Ascending aorta (tissue), 2 donors: Measurements from ENCODE around the gene ADAMTSL3. TPM values are rescaled to one million over a fixed set of nuclear protein-coding genes. Genes with fewer than 3 reads are reported as not detected.
"Not testable (repeated sequence)": the region's sequence is repeated elsewhere in the genome, so short reads cannot be mapped to it uniquely, and the experiment has no call there.

Experiments used
- DNase-seq, 2 donors: peaks; one replicate each; pipeline ENCODE4 v3.0.0-alpha.2; 2019; ENCODE audit warnings: low spot score in 2 of 2
- H3K27ac ChIP-seq, 2 donors: fragments of 200-600 bp; sonication (generic); one replicate each; pipeline ENCODE4 v1.5.1; 2016 to 2017; ENCODE audit warnings: mild to moderate bottlenecking in 1 of 2
- H3K27me3 ChIP-seq: fragments of 200-600 bp; sonication (generic); one replicate; pipeline ENCODE4 v1.5.1; 2017
- H3K36me3 ChIP-seq, 2 donors: fragments of 200-600 bp; sonication (generic); one replicate each; pipeline ENCODE4 v1.5.1; 2016
- H3K4me1 ChIP-seq, 2 donors: fragments of 200-600 bp; sonication (generic); one replicate each; pipeline ENCODE4 v1.5.1; 2016 to 2017; ENCODE audit warnings: mild to moderate bottlenecking in 1 of 2
- H3K4me3 ChIP-seq, 2 donors: fragments of 200-600 bp; sonication (generic); one replicate each; pipeline ENCODE4 v1.5.1; 2016 to 2017; ENCODE audit warnings: mild to moderate bottlenecking in 1 of 2
- H3K9me3 ChIP-seq, 2 donors: fragments of 200-600 bp; sonication (generic); one replicate each; pipeline ENCODE4 v1.5.1; 2016
- CTCF ChIP-seq, 3 experiments: fragments of 200-600 bp in 2 of 3; fragments of 450-650 bp in 1 of 3; sonication (generic) in 2 of 3; IDR thresholded peaks; one replicate each; pipeline ENCODE4 v1.5.1; 2016 to 2019; ENCODE audit warnings: antibody characterized with exemption in 3 of 3, mild to moderate bottlenecking in 1 of 3, moderate library complexity in 1 of 3
- intact Hi-C: fragments of 100-400 bp; cut with DNase I; formaldehyde crosslinking; loops from one replicate; pipeline ENCODE4 v1.15.1; 2023
- total RNA-seq: library from RNA; depleted of rRNA; stranded (reverse); fragments of >200 nt; gene quantifications from one replicate; pipeline ENCODE4 v1.1.0, GENCODE V29; 2016

The ADAMTSL3 gene
- total RNA-seq, 1 donor from 2014 or later, result 28.1 TPM

- Histone ChIP-seq H3K27me3 (no peaks in the 10 kb centered on the region), H3K27ac (peak overlapping the region; percentile 69 to 78), H3K4me3 (peak overlapping the region; percentile 28 to 58), H3K9me3 (no peaks in the 10 kb centered on the region), H3K4me1 (peaks cover 0 to 2% of the 10 kb centered on the region in 2 donors), H3K36me3 (no peaks in the 10 kb centered on the region)
- peak; percentile 33 to 62 (median 41) for TF ChIP-seq CTCF (IDR thresholded peaks at IDR 0.05)
- intact Hi-C loops, result loop anchor here (1.0 to 10.0 kb wide), 3 partner anchors 92 to 302 kb away; partner anchors contain the start of genes ADAMTSL3 and SH3GL3
- DNase-seq, result no peak
Observed at GRCh38 chr15:83747050-83747717, 93.3 kb downstream of the ADAMTSL3 start.

GRCh38 chr15:83747718-83748110, 93.8 kb downstream of the ADAMTSL3 start:
- H3K9me3 ChIP-seq, result no peaks in the 10 kb centered on the region
- H3K27me3 ChIP-seq, result no peaks in the 10 kb centered on the region
- H3K4me3 ChIP-seq, result peak overlapping the region; percentile 28 to 58
- H3K4me1 ChIP-seq, result peaks cover 0 to 2% of the 10 kb centered on the region in 2 donors
- intact Hi-C loops, result loop anchor here (1.0 to 10.0 kb wide), 3 partner anchors 93 to 303 kb away; partner anchors contain the start of genes ADAMTSL3 and SH3GL3
- no peak for DNase-seq
- H3K36me3 ChIP-seq, result no peaks in the 10 kb centered on the region
- no peak for TF ChIP-seq CTCF (IDR thresholded peaks at IDR 0.05)
- peak overlapping the region; percentile 69 to 78 for H3K27ac ChIP-seq

GRCh38 chr15:83753872-83754493, 100.1 kb downstream of the ADAMTSL3 start:
- Histone ChIP-seq H3K27ac (peak overlapping the region in 1 of 2 donors; percentile 7), H3K4me3 (no peak overlapping the region), H3K9me3 (no peaks in the 10 kb centered on the region), H3K27me3 (no peaks in the 10 kb centered on the region), H3K36me3 (no peaks in the 10 kb centered on the region), H3K4me1 (peaks cover 0 to 4% of the 10 kb centered on the region in 2 donors)
- intact Hi-C loops, result no loop called here
- TF ChIP-seq CTCF (IDR thresholded peaks at IDR 0.05), result no peak
- no peak for DNase-seq

- H3K27me3 ChIP-seq, DNase-seq, H3K27ac ChIP-seq, H3K9me3 ChIP-seq, H3K4me1 ChIP-seq, H3K36me3 ChIP-seq, intact Hi-C loops, H3K4me3 ChIP-seq: not testable (repeated sequence)
Observed at GRCh38 chr15:83757291-83757690, 103.4 kb downstream of the ADAMTSL3 start.

- no peak for TF ChIP-seq CTCF (IDR thresholded peaks at IDR 0.05)
- intact Hi-C loops, result loop anchor here (5.0 kb wide), 1 partner anchor 45 kb away; no protein-coding TSS in a partner anchor
- no peak for DNase-seq
Observed at GRCh38 chr15:83762367-83762766, 108.4 kb downstream of the ADAMTSL3 start.

GRCh38 chr15:83764201-83764838, 110.4 kb downstream of the ADAMTSL3 start:
- H3K27ac ChIP-seq, result peak overlapping the region; percentile 67 to 79
- no peak for DNase-seq
- intact Hi-C loops, result loop anchor here (5.0 kb wide), 1 partner anchor 47 kb away; no protein-coding TSS in a partner anchor
- H3K27me3 ChIP-seq, result no peaks in the 10 kb centered on the region
- no peak overlapping the region for H3K4me3 ChIP-seq
- no peaks in the 10 kb centered on the region for H3K9me3 ChIP-seq
- H3K36me3 ChIP-seq, result no peaks in the 10 kb centered on the region
- TF ChIP-seq CTCF (IDR thresholded peaks at IDR 0.05), result no peak
- H3K4me1 ChIP-seq, result peaks cover 4 to 32% of the 10 kb centered on the region in 2 donors

More at GRCh38 chr15:83762367-83762766, 108.4 kb downstream of the ADAMTSL3 start:
- Histone ChIP-seq H3K27ac (no peak overlapping the region), H3K36me3 (no peaks in the 10 kb centered on the region), H3K4me1 (peaks cover 4 to 20% of the 10 kb centered on the region in 2 donors), H3K27me3 (no peaks in the 10 kb centered on the region), H3K9me3 (no peaks in the 10 kb centered on the region), H3K4me3 (no peak overlapping the region)
